Adipocyte (in vitro differentiated cells): Measurements from ENCODE around the gene APOBEC2.

Experiments
- DNase-seq: peaks from one replicate; pipeline ENCODE4 v3.0.0-alpha.2; 2015; ENCODE audit warnings: low read depth
- H3K27me3 ChIP-seq: replicated peaks from 2 replicates; pipeline ENCODE4 v1.7.0; 2013; ENCODE audit warnings: mild to moderate bottlenecking, low read length, moderate library complexity; ENCODE audit not compliant: control insufficient read depth, insufficient read depth
- H3K36me3 ChIP-seq: 2 replicates; pipeline ENCODE4 v1.7.0; 2013; ENCODE audit warnings: low read length, mild to moderate bottlenecking, moderate library complexity; ENCODE audit not compliant: control insufficient read depth, insufficient read depth, severe bottlenecking
- H3K4me1 ChIP-seq: 2 replicates; pipeline ENCODE4 v1.7.0; 2013; ENCODE audit warnings: mild to moderate bottlenecking, low read length, moderate library complexity; ENCODE audit not compliant: control insufficient read depth, insufficient read depth
- H3K4me3 ChIP-seq: 2 replicates; pipeline ENCODE4 v1.7.0; 2013; ENCODE audit warnings: mild to moderate bottlenecking, low read length, moderate library complexity
- H3K9ac ChIP-seq: 2 replicates; pipeline ENCODE4 v1.7.0; 2013; ENCODE audit warnings: mild to moderate bottlenecking, low read length, moderate library complexity
- H3K9me3 ChIP-seq: 2 replicates; pipeline ENCODE4 v1.7.0; 2013; ENCODE audit warnings: mild to moderate bottlenecking, low read length, moderate library complexity; ENCODE audit not compliant: control insufficient read depth

The APOBEC2 gene

GRCh38 chr6:41074692-41075436 is 21.9 kb downstream of the APOBEC2 start:
- peak overlapping the region; percentile 90 for H3K4me3 ChIP-seq
- no peaks in the 10 kb centered on the region for H3K27me3 ChIP-seq
- peaks cover 12% of the 10 kb centered on the region for H3K36me3 ChIP-seq
- no peaks in the 10 kb centered on the region for H3K9me3 ChIP-seq
- H3K9ac ChIP-seq = peak overlapping the region; percentile 99
- peaks cover 30% of the 10 kb centered on the region for H3K4me1 ChIP-seq
- DNase-seq = peak; percentile 19

DNA sequence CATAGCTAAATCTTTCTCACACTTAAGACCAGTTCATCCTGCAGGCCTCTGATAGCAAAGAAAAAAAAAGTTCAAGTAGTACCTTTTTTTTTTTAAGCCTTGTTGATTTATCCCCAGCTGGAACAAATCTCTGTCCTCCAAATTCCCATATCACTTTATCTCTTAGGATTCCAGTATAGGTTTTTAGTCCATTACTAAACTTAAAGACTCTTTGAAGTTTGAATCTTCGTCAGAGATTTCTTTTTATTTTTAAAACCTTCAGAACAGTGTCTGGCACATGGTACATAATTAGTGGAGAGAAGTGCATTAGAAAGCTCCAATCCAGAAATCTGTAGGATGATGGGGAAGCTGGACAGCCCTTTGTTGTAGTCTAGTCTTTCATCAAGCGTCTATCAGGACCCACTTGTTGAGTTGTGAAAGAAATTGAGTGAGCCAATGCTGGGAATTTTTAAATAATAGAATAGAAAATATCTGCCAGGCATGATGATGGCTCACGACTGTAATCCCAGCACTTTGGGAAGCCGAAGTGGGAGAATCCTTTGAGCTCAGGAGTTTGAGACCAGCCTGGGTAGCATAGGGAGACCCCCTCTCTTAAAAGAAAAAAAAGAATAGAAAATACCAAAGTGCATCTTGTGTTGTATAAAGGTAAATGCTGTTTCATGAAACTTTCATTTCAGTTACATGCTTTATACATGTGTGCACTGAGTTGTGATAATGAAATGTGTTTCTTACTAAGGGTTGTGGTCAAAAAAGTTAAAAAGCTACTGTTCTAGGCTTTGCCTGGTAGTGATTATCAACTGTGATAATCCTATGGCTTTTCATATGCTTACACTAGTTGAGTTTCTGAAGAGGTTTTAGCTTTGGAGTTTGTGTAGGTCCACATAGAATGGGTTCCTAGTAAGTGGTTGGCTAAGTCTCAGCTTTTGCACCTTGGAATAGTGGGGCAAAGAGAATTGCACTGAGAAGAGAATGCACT is 22.9 kb downstream of the APOBEC2 start:
- Histone ChIP-seq H3K4me3 (no peak overlapping the region), H3K4me1 (peaks cover 25% of the 10 kb centered on the region), H3K36me3 (peaks cover 22% of the 10 kb centered on the region), H3K9ac (no peak overlapping the region), H3K9me3 (no peaks in the 10 kb centered on the region), H3K27me3 (no peaks in the 10 kb centered on the region)
- no peak for DNase-seq

GRCh38 chr6:41077536-41077935 is 24.5 kb downstream of the APOBEC2 start:
- no peak for DNase-seq
- Histone ChIP-seq H3K4me1 (peaks cover 22% of the 10 kb centered on the region), H3K4me3 (no peak overlapping the region), H3K36me3 (peaks cover 36% of the 10 kb centered on the region), H3K27me3 (no peaks in the 10 kb centered on the region), H3K9ac (no peak overlapping the region), H3K9me3 (no peaks in the 10 kb centered on the region)

DNA sequence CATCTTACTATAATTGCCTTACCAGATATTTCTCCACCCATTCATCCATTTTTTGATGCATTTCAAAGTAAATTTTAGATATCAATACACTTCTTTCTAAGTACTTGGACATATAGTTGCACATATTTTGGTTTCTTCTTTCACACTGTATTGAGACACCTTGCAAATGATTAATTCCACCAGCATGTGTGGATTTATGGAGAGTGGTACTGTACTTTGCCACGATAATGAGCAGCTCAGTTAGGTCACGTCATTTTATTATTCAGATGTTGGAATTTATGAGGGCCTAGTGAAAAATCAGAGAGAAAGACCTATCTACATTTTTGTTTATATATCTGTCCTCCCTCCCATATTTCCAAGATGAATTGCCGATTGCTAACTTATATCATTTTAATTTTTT is 25.1 kb downstream of the APOBEC2 start:
- no peak overlapping the region for H3K4me3 ChIP-seq
- peaks cover 42% of the 10 kb centered on the region for H3K36me3 ChIP-seq
- no peak for DNase-seq
- no peaks in the 10 kb centered on the region for H3K9me3 ChIP-seq
- H3K9ac ChIP-seq = no peak overlapping the region
- H3K4me1 ChIP-seq = peaks cover 22% of the 10 kb centered on the region
- H3K27me3 ChIP-seq = no peaks in the 10 kb centered on the region

- DNase-seq = no peak
- no peak overlapping the region for H3K9ac ChIP-seq
- peaks cover 20% of the 10 kb centered on the region for H3K4me1 ChIP-seq
- H3K36me3 ChIP-seq = peaks cover 51% of the 10 kb centered on the region
- H3K27me3 ChIP-seq = no peaks in the 10 kb centered on the region
- no peaks in the 10 kb centered on the region for H3K9me3 ChIP-seq
- no peak overlapping the region for H3K4me3 ChIP-seq
Observed at GRCh38 chr6:41079080-41079479, 26.1 kb downstream of the APOBEC2 start.

- H3K36me3 ChIP-seq = peaks cover 66% of the 10 kb centered on the region
- no peak for DNase-seq
Observed at GRCh38 chr6:41080621-41081020, 27.6 kb downstream of the APOBEC2 start.

DNA sequence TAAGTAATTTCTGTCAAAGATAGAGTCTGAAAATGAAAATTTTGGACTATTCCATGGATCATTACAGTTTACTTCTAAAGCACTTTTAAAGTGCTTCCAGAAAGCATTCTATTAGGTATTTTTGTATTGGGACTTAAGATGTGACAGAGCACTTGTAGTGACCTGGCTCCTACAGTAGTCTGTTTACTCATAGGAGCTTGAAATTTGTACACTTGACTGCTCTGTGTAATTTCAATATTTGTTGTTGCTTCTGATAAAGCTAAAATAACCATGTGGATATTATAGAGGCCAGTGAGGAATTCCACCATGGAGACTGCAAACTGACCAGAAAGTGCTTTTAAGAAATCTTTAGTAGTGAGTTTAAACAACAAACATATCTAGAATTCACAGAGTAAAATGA is 30.1 kb downstream of the APOBEC2 start:
- Histone ChIP-seq H3K27me3 (no peaks in the 10 kb centered on the region), H3K9ac (no peak overlapping the region), H3K9me3 (no peaks in the 10 kb centered on the region), H3K4me1 (no peaks in the 10 kb centered on the region), H3K36me3 (peaks cover 90% of the 10 kb centered on the region), H3K4me3 (no peak overlapping the region)
- no peak for DNase-seq

More at GRCh38 chr6:41080621-41081020, 27.6 kb downstream of the APOBEC2 start:
- H3K9me3 ChIP-seq = no peaks in the 10 kb centered on the region
- no peak overlapping the region for H3K9ac ChIP-seq
- no peak overlapping the region for H3K4me3 ChIP-seq
- no peaks in the 10 kb centered on the region for H3K27me3 ChIP-seq
- H3K4me1 ChIP-seq = peaks cover 7% of the 10 kb centered on the region

DNA sequence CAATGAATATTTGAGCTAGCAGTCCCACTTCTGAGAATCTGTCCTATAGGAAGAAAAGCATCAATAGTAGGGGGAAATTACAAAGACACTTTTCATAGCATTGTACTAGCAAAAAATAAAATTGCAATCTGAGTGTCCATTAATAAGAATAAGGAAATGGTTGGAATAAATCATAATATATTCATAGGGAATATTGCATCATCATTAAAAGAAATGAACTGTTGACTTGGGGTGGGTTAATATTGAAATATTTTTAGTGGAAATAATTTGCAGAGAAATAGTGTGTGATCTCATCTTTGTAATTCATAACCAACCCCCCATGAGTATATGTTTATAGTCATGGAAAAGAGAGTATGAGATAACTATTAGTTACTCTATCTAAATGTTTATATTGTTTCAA is 32.2 kb downstream of the APOBEC2 start:
- no peak overlapping the region for H3K4me3 ChIP-seq
- H3K9me3 ChIP-seq = no peaks in the 10 kb centered on the region
- H3K27me3 ChIP-seq = no peaks in the 10 kb centered on the region
- no peak overlapping the region for H3K9ac ChIP-seq
- peaks cover 93% of the 10 kb centered on the region for H3K36me3 ChIP-seq
- H3K4me1 ChIP-seq = peaks cover 2% of the 10 kb centered on the region
- DNase-seq = no peak

- Histone ChIP-seq H3K9ac (no peak overlapping the region), H3K27me3 (no peaks in the 10 kb centered on the region), H3K4me1 (peaks cover 10% of the 10 kb centered on the region), H3K9me3 (no peaks in the 10 kb centered on the region), H3K36me3 (peaks cover 94% of the 10 kb centered on the region), H3K4me3 (no peak overlapping the region)
- no peak for DNase-seq
Observed at GRCh38 chr6:41088451-41088850, 35.4 kb downstream of the APOBEC2 start.

DNA sequence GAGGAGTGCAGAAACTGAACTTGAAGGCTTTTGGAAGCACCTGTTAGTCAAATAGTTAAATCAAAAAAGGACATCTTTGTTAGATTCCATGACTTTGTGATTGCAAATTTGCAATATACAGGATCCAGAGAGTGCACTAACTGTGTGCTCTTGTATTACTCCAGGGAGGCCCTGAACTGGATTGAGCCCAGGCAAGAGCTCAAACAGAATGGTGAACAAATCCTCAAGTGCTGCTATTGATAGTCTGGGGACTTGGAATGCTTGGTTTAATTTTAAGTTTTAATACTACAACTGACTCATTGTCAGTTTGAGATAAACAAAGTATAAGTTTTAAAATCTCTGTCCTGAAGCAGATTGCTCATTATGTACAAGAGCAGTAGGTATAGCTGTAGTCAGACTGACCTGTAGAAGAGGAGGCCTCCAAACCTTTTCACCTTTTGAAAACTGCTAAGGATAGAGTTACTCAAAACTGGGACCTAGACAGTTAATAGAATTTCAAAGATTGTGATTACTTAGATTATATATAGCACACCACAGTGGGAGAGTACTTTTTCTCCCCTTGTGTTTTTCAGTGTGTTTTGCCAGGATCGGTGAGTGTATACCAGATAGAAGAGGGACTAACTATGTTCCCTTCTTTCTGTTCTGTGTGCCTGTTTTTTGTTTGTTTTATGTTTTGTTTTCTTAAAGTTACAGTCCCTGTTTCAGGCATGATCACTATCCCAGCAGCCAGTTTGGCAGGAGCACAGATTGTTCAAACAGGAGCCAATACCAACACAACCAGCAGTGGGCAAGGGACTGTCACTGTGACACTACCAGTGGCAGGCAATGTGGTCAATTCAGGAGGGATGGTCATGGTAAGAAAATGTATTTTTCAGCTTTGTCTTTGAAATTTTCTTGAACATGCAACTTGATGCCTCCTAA is 38.1 kb downstream of the APOBEC2 start:
- H3K36me3 ChIP-seq = peaks cover 95% of the 10 kb centered on the region
- H3K9me3 ChIP-seq = no peaks in the 10 kb centered on the region
- H3K27me3 ChIP-seq = no peaks in the 10 kb centered on the region
- H3K4me3 ChIP-seq = no peak overlapping the region
- DNase-seq = no peak
- H3K9ac ChIP-seq = peak overlapping the region; percentile 26
- peaks cover 21% of the 10 kb centered on the region for H3K4me1 ChIP-seq
